Lung (tissue), 12 donors: ENCODE results near the gene ANKRD42. TPM values are rescaled to one million over a fixed set of nuclear protein-coding genes. Genes with fewer than 3 reads are reported as not detected.

Experiments
- ATAC-seq: fragments of 200-7000 bp; cut with Tn5 transposase; one replicate; pipeline ENCODE4 v1.9.1; 2020; ENCODE audit warnings: moderate number of reproducible peaks; ENCODE audit not compliant: insufficient read depth, low FRiP score
- DNase-seq, 3 donors: peaks; one replicate each; pipeline ENCODE4 v3.0.0-alpha.2; 2013 to 2017
- H3K27ac ChIP-seq, 2 donors: one replicate each; pipeline ENCODE4 v1.5.1; 2013; ENCODE audit warnings: mild to moderate bottlenecking in 2 of 2, moderate library complexity in 2 of 2, control low read depth in 1 of 2, inconsistent platforms in 1 of 2, low read depth in 1 of 2, low read length in 1 of 2
- H3K27me3 ChIP-seq, 3 donors: one replicate each; pipeline ENCODE4 v1.5.1; 2013; ENCODE audit warnings: low read length in 2 of 3; ENCODE audit not compliant: control insufficient read depth in 3 of 3, insufficient read depth in 3 of 3
- H3K36me3 ChIP-seq, 4 donors: one replicate each; pipeline ENCODE4 v1.5.1; 2013; ENCODE audit warnings: low read length in 4 of 4, mild to moderate bottlenecking in 1 of 4, moderate library complexity in 1 of 4; ENCODE audit not compliant: control insufficient read depth in 4 of 4, insufficient read depth in 4 of 4
- H3K4me1 ChIP-seq, 5 donors: one replicate each; pipeline ENCODE4 v1.5.1; 2013; ENCODE audit warnings: low read length in 5 of 5, mild to moderate bottlenecking in 2 of 5, moderate library complexity in 1 of 5; ENCODE audit not compliant: control insufficient read depth in 5 of 5, insufficient read depth in 5 of 5
- H3K4me3 ChIP-seq: one replicate; pipeline ENCODE4 v1.5.1; 2013; ENCODE audit warnings: mild to moderate bottlenecking, control low read depth, moderate library complexity
- H3K9ac ChIP-seq, 2 donors: one replicate each; pipeline ENCODE4 v1.5.1; 2013; ENCODE audit warnings: low read length in 2 of 2, control low read depth in 1 of 2; ENCODE audit not compliant: insufficient read depth in 1 of 2
- H3K9me3 ChIP-seq, 4 donors: one replicate each; pipeline ENCODE4 v1.5.1; 2013; ENCODE audit warnings: low read length in 3 of 4, mild to moderate bottlenecking in 1 of 4, moderate library complexity in 1 of 4; ENCODE audit not compliant: control insufficient read depth in 4 of 4, insufficient read depth in 3 of 4
- CTCF ChIP-seq: IDR thresholded peaks from 2 replicates; pipeline ENCODE4 v1.5.1; 2012; ENCODE audit warnings: mild to moderate bottlenecking; ENCODE audit errors: control extremely low read depth, extremely low read depth
- WGBS, 2 donors: extraction: QIAGEN DNeasy Blood & Tissue Kit; methylation state at CpG; one replicate each; pipeline ENCODE4 v1.1.7; 2013; 5-methylcytosine and 5-hydroxymethylcytosine counted together
- polyA plus RNA-seq, 2 donors: library from polyadenylated mRNA; stranded (reverse); fragments of 200-250 nt; gene quantifications; one replicate each; pipeline ENCODE4 v1.2.1, GENCODE V29; 2013
- total RNA-seq, 2 donors: library from RNA; depleted of rRNA in 1 of 2; stranded (reverse); fragments of >200 nt in 1 of 2; gene quantifications; one replicate each; pipeline ENCODE4 v1.2.1, GENCODE V29; 2014 to 2021
- donor health status: control.
- donor health status: control.
- donor health status: Bipolar disorder and iron deficiency.
- donor health status: healthy.
- donor health status: DM: yes; HTN: yes; CAD: no.

Gene ANKRD42
- total and polyA plus RNA-seq, 4 donors = 7.5 to 20.3 (median 12.5) TPM

- TF ChIP-seq CTCF = no peak
- DNase-seq (no peak), ATAC-seq (no peak)
- no peak overlapping the region for H3K27ac ChIP-seq
- H3K4me3 ChIP-seq = no peak overlapping the region
- H3K27me3 ChIP-seq = no peaks in the 10 kb centered on the region
- no peak overlapping the region for H3K9ac ChIP-seq
- H3K9me3 ChIP-seq = no peaks in the 10 kb centered on the region
- 79 to 84% methylated on average over 8 of the region's 8 CpGs for WGBS, 2 donors
- peaks cover 0 to 1% (median 0%) of the 10 kb centered on the region in 4 donors for H3K36me3 ChIP-seq
- H3K4me1 ChIP-seq = no peaks in the 10 kb centered on the region
These were observed 25.6 kb downstream of the ANKRD42 start for GRCh38 chr11:83219095-83219494.

- no peak overlapping the region for H3K9ac ChIP-seq
- DNase-seq (no peak), ATAC-seq (no peak)
- H3K27ac ChIP-seq = no peak overlapping the region
- no peaks in the 10 kb centered on the region for H3K9me3 ChIP-seq
- H3K36me3 ChIP-seq = peaks cover 0 to 1% (median 0%) of the 10 kb centered on the region in 4 donors
- 90 to 96% methylated on average over 10 of the region's 10 CpGs for WGBS, 2 donors
- H3K27me3 ChIP-seq = no peaks in the 10 kb centered on the region
- no peaks in the 10 kb centered on the region for H3K4me1 ChIP-seq
- H3K4me3 ChIP-seq = no peak overlapping the region
- TF ChIP-seq CTCF = no peak
These were observed 26.7 kb downstream of the ANKRD42 start for GRCh38 chr11:83220260-83220659.

- Histone ChIP-seq H3K4me1 (no peaks in the 10 kb centered on the region), H3K36me3 (no peaks in the 10 kb centered on the region), H3K27me3 (no peaks in the 10 kb centered on the region), H3K9me3 (no peaks in the 10 kb centered on the region), H3K27ac (no peak overlapping the region), H3K9ac (no peak overlapping the region), H3K4me3 (no peak overlapping the region)
- DNase-seq (no peak), ATAC-seq (no peak)
- no peak for TF ChIP-seq CTCF
These were observed 28.2 kb downstream of the ANKRD42 start for GRCh38 chr11:83221694-83222093.

- H3K9ac ChIP-seq = no peak overlapping the region
- no peaks in the 10 kb centered on the region for H3K4me1 ChIP-seq
- no peak for DNase-seq
- no peaks in the 10 kb centered on the region for H3K27me3 ChIP-seq
- no peaks in the 10 kb centered on the region for H3K9me3 ChIP-seq
- no peak for TF ChIP-seq CTCF
- no peak overlapping the region for H3K4me3 ChIP-seq
- no peak for ATAC-seq
- no peak overlapping the region for H3K27ac ChIP-seq
- H3K36me3 ChIP-seq = no peaks in the 10 kb centered on the region
- WGBS, 2 donors = 96 to 100% methylated on average over 1 of the region's 1 CpG
These were observed 29.0 kb downstream of the ANKRD42 start for GRCh38 chr11:83222499-83222898.
